NCI-H2107 treated with DMSO at 0.1 percent for 48 hours (cell line): ENCODE results near the gene SSB.
A peak's percentile ranks its signal among the peaks of the same experiment; 100 is the strongest.
"Not testable (repeated sequence)": the region's sequence is repeated elsewhere in the genome, so short reads cannot be mapped to it uniquely, and the experiment has no call there.

Experiments used
- DNase-seq: peaks from one replicate; lab custom pipeline; 2025; ENCODE audit not compliant: unreplicated experiment; lab: John Stamatoyannopoulos, UW

SSB gene

GRCh38 chr2:169798718-169799592 lies at the start of gene SSB:
Gene SSB (plus strand): TSS chr2:169798871. CDS start chr2:169800961, 2,090 bp downstream.
- DNase-seq = peak; percentile 84

DNA sequence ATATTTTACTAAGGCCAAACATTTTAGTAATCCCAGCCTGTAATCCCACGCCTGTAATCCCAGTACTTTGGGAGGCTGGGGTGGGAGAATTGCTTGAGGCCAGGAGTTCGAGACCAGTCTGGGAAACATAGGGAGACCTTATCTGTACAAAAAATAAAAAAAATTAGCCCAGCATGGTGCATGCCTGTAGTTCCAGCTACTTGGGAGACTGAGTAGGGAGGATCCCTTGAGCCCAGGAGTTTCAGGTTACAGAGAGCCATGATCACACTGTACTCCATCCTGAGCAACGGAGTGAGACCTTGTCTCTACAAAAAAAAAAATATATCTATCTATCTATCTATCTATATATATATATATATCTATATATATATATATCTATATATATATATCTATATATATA lies 45.9 kb upstream of the SSB start:
- no peak for DNase-seq

- DNase-seq = no peak
Observed at GRCh38 chr2:169755083-169755870, 43.4 kb upstream of the SSB start.

GRCh38 chr2:169756342-169756741 lies 42.3 kb upstream of the SSB start:
- DNase-seq = no peak

GRCh38 chr2:169757356-169757755 lies 41.3 kb upstream of the SSB start:
- DNase-seq = no peak

GRCh38 chr2:169757778-169758177 lies 40.9 kb upstream of the SSB start:
- DNase-seq = no peak

DNA sequence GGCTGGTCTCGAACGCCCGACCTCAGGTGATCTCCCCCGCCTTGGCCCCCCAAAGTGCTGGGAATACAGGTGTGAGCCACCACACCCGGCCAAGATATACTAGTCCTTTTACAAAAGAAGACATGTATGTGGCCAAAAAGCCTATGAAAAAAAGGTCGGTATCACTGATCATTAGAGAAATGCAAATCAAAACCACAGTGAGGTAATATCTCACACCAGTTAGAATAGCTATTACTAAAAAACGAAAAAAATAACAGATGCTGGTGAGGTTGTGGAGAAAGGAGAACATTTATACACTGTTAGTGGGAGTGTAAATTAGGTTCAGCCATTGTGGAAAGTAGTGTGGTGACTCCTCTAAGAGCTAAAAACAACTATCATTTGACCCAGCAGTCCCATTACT lies 38.7 kb upstream of the SSB start:
- DNase-seq = no peak

DNA sequence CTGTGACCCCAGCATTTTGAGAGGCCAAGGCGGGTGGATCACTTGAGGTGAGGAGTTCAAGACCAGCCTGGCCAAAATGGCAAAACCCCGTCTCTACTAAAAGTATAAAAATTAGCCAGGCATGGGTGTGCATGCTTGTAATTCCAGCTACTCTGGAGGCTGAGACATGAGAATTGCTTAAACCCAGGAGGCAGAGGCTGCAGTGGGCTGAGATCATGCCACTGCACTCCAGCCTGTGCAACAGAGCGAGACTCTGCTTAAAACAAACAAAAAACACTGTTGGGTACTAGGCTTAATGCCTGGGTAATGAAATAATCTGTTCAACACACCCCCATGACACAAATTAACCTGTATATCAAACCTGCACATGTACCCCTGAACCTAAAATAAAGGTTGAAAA lies 37.9 kb upstream of the SSB start:
- DNase-seq = not testable (repeated sequence)

DNA sequence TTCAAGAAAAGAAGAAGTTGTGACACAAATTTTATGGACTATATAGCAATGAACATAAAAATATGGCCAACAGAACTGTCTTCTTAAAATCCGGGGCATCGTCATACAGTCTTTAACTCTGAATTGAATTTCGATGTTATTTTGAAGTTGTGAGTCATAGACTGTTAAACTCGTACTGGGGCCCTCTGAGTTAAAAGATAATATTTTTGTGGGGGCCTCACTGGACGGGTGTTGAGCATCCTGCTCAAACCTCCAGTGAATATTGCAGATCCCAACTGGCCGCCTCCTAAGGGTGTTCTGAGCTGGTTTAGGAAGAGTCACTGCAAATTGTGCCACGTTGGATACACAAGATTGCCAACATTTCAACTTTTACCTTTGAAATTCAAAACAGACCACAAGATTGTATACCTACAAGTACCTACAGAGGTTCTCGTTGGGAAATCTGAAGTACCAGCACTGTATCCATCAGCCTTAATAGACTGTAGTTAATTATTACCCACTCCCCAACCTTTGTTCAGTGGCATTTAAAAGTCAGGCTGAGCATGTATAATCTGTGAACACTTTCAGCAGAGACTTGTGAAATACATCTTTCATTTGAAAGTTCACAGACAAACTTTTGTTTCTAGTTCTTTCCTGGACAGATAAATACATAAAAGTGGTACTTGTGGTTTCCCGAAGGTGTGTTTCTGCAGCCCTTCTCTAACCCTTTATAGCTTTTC lies 37.3 kb upstream of the SSB start:
- no peak for DNase-seq

DNA sequence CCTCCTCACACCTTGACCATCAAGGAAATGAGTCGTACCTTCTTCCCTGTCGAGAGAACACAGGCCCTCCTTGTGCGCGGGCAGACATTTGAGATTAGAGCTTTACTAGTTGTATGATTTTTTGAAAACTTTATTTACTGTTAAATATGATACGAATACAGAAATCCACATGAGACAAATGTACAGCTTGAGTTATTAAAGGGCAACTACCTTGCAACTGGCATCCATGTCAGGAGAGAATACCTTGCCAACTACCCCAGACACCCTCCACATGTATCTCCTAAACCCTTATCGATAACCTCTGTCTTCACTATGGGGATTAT lies 36.7 kb upstream of the SSB start:
- no peak for DNase-seq

DNA sequence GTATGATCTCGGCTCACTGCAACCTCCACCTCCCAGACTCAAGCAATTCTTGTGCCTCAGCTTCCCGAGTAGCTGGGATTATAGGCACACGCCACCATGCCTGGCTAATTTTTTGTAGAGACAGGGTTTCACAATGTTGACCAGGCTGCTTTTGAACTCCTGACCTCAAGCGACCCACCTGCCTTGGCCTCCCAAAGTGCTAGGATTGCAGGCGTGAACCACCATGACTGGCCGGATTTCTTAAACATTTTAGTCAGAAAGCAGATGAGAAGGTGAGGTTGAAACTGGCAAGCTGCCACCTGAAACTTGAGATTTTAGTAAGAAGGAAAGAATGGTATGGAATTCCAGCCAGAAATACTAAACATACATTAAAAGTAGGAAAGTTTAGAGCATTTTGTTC lies 33.1 kb upstream of the SSB start:
- DNase-seq = no peak

GRCh38 chr2:169767243-169767888 lies 31.3 kb upstream of the SSB start:
- no peak for DNase-seq

GRCh38 chr2:169768262-169768995 lies 30.2 kb upstream of the SSB start:
- no peak for DNase-seq

DNA sequence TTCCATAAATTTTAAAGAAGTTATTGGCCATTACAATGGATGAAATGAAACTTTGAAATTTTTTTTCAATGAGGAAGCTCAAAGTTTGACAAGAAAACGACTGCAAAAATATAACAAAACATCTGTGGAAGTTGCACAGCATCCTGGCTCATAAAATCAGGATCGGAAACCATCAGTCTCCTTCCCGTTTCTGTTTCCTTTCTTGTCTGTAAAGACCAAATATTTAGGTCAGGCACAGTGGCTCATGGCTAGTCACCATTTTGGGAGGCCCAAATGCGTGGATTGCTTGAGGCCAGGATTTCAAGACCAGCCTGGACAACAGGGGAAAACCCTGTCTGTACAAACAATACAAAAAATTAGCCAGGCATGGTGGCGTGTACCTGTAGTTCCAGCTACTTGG lies 27.6 kb upstream of the SSB start:
- DNase-seq = no peak

DNA sequence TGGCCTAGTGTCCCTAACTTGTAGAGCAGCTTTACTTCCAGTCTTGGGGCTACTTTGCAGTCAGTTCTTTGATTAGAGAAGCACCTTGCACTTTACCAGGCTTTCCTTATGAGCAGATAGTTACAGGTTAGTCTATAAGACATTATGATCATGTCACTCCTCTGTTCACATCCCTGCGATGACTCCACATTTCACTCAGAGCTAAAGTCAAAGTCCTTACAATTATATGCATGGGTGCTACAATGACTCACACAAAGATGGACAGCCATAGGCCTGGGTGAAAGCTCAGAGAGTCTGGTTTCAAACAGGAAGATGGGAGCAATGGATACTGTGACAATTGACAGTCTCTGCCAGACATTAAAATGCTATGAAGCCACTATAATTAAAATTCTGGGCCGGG lies 27.1 kb upstream of the SSB start:
- no peak for DNase-seq

GRCh38 chr2:169772651-169773050 lies 26.0 kb upstream of the SSB start:
- no peak for DNase-seq

GRCh38 chr2:169775354-169775753 lies 23.3 kb upstream of the SSB start:
- no peak for DNase-seq

- DNase-seq = no peak
Observed at GRCh38 chr2:169775765-169776164, 22.9 kb upstream of the SSB start.

DNA sequence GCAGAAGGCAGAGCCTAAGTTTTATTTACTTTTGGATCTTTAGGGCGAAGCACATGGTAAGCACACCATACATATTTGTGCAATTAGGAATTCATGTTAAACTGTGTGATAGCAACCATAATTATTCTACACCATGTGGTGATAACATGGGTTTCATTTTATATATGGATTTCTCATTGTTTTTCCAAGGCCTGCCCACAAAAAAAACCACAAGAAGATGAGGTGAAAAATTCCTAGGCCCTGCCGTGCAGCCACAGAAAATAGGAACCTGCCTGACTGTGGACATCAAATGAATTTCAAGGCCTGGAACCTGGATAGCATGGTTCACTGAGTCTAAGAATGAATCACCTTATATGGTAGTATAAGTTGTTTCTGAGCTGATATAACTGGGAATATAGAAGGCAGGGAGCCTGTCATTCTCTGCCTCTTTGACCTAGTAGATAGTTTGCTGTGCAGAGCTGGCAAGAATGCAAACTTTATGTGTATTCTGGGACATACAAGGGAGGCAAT lies 22.4 kb upstream of the SSB start:
- DNase-seq = no peak

- DNase-seq = no peak
Observed at GRCh38 chr2:169778446-169778845, 20.2 kb upstream of the SSB start.
